Sigmoid colon (tissue), 7 donors: Measurements from ENCODE around the gene TIMD4. TPM values are rescaled to one million over a fixed set of nuclear protein-coding genes. Genes with fewer than 3 reads are reported as not detected.

Experiments
- DNase-seq: peaks from one replicate; pipeline ENCODE4 v3.0.0-alpha.2; 2019
- H3K27ac ChIP-seq, 4 donors: fragments of 200-600 bp; sonication (generic); one replicate each; pipeline ENCODE4 v1.5.1; 2016 to 2019; ENCODE audit warnings: mild to moderate bottlenecking in 1 of 4
- H3K27me3 ChIP-seq, 3 donors: fragments of 200-600 bp; sonication (generic); one replicate each; pipeline ENCODE4 v1.5.1; 2019; ENCODE audit warnings: mild to moderate bottlenecking in 1 of 3
- H3K36me3 ChIP-seq, 4 donors: fragments of 200-600 bp; sonication (generic); one replicate each; pipeline ENCODE4 v1.5.1; 2016 to 2019
- H3K4me1 ChIP-seq, 4 donors: fragments of 200-600 bp; sonication (generic); one replicate each; pipeline ENCODE4 v1.5.1; 2017 to 2019
- H3K4me3 ChIP-seq, 4 donors: fragments of 200-600 bp; sonication (generic); one replicate each; pipeline ENCODE4 v1.5.1; 2017 to 2019; ENCODE audit warnings: mild to moderate bottlenecking in 2 of 4, moderate library complexity in 1 of 4
- H3K9me3 ChIP-seq, 4 donors: fragments of 200-600 bp in 3 of 4; sonication (generic) in 3 of 4; one replicate each; pipeline versions ENCODE4 v1.5.1 to v1.6.1; 2013 to 2019
- POLR2A ChIP-seq, 2 donors: fragments of 450-650 bp; IDR thresholded peaks; one replicate each; pipeline ENCODE4 v1.6.1; 2016; ENCODE audit warnings: antibody characterized with exemption in 2 of 2, mild to moderate bottlenecking in 2 of 2, moderate library complexity in 2 of 2
- POLR2AphosphoS5 ChIP-seq, 4 donors: sonication (generic); formaldehyde crosslinking; IDR thresholded peaks; one replicate each; pipeline ENCODE4 v1.6.1; 2017; ENCODE audit warnings: antibody characterized with exemption in 4 of 4
- WGBS, 2 donors: extraction: QIAGEN DNeasy Blood & Tissue Kit; methylation state at CpG; one replicate each; pipeline ENCODE4 v1.1.7; 2013; 5-methylcytosine and 5-hydroxymethylcytosine counted together
- intact Hi-C: fragments of 100-400 bp; cut with DNase I; formaldehyde crosslinking; loops from one replicate; pipeline ENCODE4 v1.15.1; 2023
- polyA plus RNA-seq, 3 donors: library from polyadenylated mRNA; stranded (reverse); fragments of 200-250 nt; gene quantifications; one replicate each; pipeline ENCODE4 v1.2.3, GENCODE V29; 2013
- total RNA-seq, 4 donors: library from RNA; depleted of rRNA; stranded (reverse); fragments of >200 nt; gene quantifications; one replicate each; pipeline ENCODE4 v1.1.0, GENCODE V29; 2016
- TF ChIP-seq, protein P1 (sequence below), 4 experiments: fragments of 450-650 bp in 3 of 4; fragments of 200-600 bp in 1 of 4; IDR thresholded peaks; one replicate each; pipeline ENCODE4 v1.5.1; 2016 to 2019; ENCODE audit warnings: antibody characterized with exemption in 4 of 4, mild to moderate bottlenecking in 3 of 4, moderate library complexity in 2 of 4
- donor health status: healthy with polysubstance abuse.
- donor health status: Bipolar disorder and iron deficiency.
- donor health status: healthy.

TIMD4 gene
- total and polyA plus RNA-seq, 7 donors, result 0.66 to 7.3 (median 1.1) TPM; not detected in 4

DNA sequence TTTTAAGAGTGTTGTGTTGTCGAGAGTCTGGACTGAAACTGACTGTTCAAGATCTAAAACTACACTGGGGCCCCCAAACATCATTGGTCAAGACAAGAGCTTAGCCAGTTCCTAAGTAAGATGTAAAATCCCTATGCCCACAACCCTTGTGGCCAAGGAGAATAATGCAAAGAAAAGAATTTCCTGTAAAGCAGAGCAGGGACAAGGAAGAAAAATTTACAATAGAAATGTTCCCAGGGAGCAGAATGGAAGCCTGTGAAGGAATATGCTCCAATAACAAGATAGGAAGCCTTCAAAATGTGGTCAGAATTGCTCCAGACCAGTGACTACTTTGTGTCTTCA is 92.6 kb downstream of the TIMD4 start:
- peaks cover 0 to 4% (median 0%) of the 10 kb centered on the region in 4 donors for H3K9me3 ChIP-seq
- intact Hi-C loops, result no loop called here

More for the DNA sequence above, 92.6 kb downstream of the TIMD4 start:
- WGBS, 2 donors, result 94 to 95% methylated on average over 1 of the region's 1 CpG
- no peaks in the 10 kb centered on the region for H3K36me3 ChIP-seq
- no peak for DNase-seq
- H3K4me1 ChIP-seq, result no peaks in the 10 kb centered on the region
- H3K27me3 ChIP-seq, result no peaks in the 10 kb centered on the region
- TF ChIP-seq, protein P1, sequence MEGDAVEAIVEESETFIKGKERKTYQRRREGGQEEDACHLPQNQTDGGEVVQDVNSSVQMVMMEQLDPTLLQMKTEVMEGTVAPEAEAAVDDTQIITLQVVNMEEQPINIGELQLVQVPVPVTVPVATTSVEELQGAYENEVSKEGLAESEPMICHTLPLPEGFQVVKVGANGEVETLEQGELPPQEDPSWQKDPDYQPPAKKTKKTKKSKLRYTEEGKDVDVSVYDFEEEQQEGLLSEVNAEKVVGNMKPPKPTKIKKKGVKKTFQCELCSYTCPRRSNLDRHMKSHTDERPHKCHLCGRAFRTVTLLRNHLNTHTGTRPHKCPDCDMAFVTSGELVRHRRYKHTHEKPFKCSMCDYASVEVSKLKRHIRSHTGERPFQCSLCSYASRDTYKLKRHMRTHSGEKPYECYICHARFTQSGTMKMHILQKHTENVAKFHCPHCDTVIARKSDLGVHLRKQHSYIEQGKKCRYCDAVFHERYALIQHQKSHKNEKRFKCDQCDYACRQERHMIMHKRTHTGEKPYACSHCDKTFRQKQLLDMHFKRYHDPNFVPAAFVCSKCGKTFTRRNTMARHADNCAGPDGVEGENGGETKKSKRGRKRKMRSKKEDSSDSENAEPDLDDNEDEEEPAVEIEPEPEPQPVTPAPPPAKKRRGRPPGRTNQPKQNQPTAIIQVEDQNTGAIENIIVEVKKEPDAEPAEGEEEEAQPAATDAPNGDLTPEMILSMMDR (IDR thresholded peaks at IDR 0.05), result no peak
- TF ChIP-seq POLR2AphosphoS5 (IDR thresholded peaks at IDR 0.05), result no peak
- TF ChIP-seq POLR2A (IDR thresholded peaks at IDR 0.05), result no peak
- no peak overlapping the region for H3K4me3 ChIP-seq
- no peak overlapping the region for H3K27ac ChIP-seq

Other genes starting within 250 kb of the TIMD4 start
- not detected for gene PPP1R2B, start 112.9 kb downstream of the TIMD4 start, total RNA-seq
- gene PPP1R2B, start 112.9 kb downstream of the TIMD4 start, polyA plus RNA-seq, result under 1 TPM in 1 of 3 donors, not detected in 2; 0.03 TPM
- gene HAVCR1, start 95.9 kb upstream of the TIMD4 start, total RNA-seq, result not detected
- gene HAVCR1, start 95.9 kb upstream of the TIMD4 start, polyA plus RNA-seq, result 1 to 10 TPM in 1 of 3 donors, not detected in 2; 1.5 TPM
- gene HAVCR2, start 145.8 kb upstream of the TIMD4 start, total RNA-seq, result 10 to 100 TPM in 1 of 4 donors, 1 to 10 TPM in 3; 3.9 to 21.7 (median 5.4) TPM
- 1 to 10 TPM; 3.6 to 9.2 (median 6.4) TPM for gene HAVCR2, start 145.8 kb upstream of the TIMD4 start, polyA plus RNA-seq
- 10 to 100 TPM in 3 of 4 donors, 1 to 10 TPM in 1; 9.7 to 15.1 (median 10.6) TPM for gene MED7, start 179.6 kb upstream of the TIMD4 start, total RNA-seq
- 10 to 100 TPM; 14.9 to 19.2 (median 17.4) TPM for gene MED7, start 179.6 kb upstream of the TIMD4 start, polyA plus RNA-seq
- gene GARIN3, start 203.0 kb upstream of the TIMD4 start, total RNA-seq, result not detected
- not detected for gene GARIN3, start 203.0 kb upstream of the TIMD4 start, polyA plus RNA-seq
- gene ITK, start 217.6 kb upstream of the TIMD4 start, total RNA-seq, result 1 to 10 TPM; 1.1 to 6.6 (median 1.7) TPM
- 10 to 100 TPM in 1 of 3 donors, under 1 TPM in 2; 0.60 to 15.1 (median 0.92) TPM for gene ITK, start 217.6 kb upstream of the TIMD4 start, polyA plus RNA-seq